Suppressor macrophage treated with lipopolysaccharide for 1 hour (primary cell): ENCODE measurements around the gene SNED1.
A peak's percentile ranks its signal among the peaks of the same experiment; 100 is the strongest.
"Not testable (repeated sequence)": the region's sequence is repeated elsewhere in the genome, so short reads cannot be mapped to it uniquely, and the experiment has no call there.

Experiments
- DNase-seq, 3 donors: peaks; one replicate each; pipeline ENCODE4 v3.0.0-alpha.2; 2020 to 2022

Gene SNED1

GRCh38 chr2:241091201-241091600, 92.8 kb downstream of the SNED1 start:
- no peak for DNase-seq

DNA sequence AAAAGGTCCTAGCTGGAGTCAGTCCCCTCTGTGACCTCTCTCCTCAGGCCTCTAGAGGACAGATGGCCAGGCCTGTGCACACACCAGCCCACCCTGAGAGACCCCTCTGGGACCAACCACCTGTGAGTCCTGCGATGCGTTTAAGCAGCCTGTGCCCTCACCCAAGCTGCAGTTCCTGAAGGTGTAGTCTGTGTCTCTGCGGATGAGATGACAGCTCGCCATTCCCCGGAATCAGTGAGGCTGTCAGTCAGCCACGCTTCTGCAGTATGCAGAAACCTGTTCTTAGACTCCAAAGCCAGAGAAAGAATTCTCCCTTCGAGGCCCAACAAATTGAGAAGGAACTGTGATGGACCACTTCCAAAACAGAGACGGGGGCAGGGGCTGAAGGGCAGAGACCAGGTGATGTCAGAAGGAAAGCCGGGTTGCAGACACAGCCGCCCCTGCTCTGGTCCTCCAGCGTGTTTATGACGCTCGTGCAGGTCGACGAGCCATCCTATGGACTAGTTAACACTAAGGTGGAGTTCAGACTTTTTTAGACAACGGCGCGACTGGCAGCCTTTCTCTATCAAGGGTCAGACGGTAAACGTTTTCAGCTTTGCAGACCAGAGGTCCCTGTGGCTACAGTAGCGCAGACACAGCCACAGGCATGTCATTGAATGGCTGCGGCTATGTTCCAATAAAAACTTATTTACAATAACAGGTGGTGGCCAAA, 93.5 kb downstream of the SNED1 start:
- no peak for DNase-seq

DNA sequence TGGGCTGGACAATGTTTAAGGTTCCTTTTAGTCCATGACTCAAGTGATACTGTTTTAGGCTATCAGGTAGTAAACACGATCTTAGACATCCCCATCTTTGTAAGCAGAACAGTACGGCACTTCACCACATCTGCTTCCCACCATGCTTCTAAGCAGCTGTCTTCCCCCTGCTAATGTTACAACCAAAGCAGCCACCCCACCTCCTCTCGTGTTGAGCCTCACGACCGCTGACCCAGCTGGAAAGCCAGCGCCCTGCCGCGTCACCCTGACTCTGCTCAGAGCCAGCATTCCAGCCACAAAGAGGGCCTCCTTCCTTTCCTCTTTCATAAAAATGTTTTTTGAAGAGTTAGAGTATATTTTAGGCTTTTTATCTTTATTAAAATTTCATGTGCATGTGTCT, 94.3 kb downstream of the SNED1 start:
- DNase-seq, result no peak

GRCh38 chr2:241093133-241093781, 94.8 kb downstream of the SNED1 start:
- not testable (repeated sequence) for DNase-seq

GRCh38 chr2:241094172-241094571, 95.8 kb downstream of the SNED1 start:
- no peak for DNase-seq

DNA sequence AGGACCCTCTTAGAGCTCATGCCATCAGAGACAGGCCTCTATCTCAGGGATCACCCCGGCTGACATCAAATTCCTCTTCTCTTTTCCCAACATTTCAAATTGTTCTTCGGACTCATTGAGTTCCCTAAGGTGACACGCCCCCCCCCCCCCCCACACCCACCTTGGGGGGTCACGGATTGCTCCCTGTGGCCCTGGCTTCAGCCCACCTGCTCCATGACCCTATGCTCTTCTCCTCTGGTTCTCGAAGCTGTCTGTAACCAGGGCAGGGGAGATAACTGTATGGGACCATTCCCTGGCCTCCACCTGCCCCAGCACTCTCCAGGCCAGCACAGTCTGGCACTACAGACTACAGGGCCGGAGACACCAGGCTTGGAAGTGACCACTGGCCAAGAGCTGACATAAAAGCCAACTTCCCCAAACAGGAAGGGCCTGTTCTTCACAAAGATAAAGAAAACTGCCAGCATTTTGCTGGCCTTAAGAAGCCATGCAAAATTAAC, 96.6 kb downstream of the SNED1 start:
- DNase-seq, result no peak

DNA sequence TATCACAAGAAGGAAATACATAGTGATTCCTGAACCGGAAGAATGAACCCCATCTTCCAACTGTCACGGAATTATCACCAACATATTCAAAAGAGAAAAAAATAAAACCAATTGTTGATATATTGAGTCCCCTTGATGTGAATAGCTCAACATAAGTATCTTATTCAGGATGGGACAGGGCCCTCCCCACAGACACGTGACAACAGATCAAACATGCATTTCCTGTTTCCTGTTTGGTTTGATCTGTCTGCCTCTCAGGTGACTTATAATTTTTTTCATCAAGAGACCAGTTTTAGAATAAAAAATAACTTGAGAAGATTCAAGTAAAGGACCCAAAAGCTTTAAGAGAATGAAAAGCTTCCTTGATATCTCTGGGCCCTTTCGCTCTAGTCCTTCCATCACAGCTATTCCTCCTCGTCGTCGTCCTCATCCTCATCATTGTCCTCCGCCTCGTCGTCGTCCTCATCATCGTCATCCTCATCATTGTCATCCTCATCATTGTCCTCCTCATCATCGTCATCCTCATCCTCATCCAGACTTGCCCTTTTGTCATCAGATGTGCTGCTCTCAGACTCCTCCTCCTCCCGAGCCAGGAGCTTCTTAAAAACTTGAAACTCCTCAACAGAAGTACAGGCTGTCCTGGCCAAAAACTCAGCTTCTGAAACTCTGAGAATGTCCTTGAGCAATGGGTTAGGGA, 97.3 kb downstream of the SNED1 start:
- no peak for DNase-seq

GRCh38 chr2:241096979-241097378, 98.6 kb downstream of the SNED1 start:
- no peak for DNase-seq

GRCh38 chr2:241099246-241099645, 100.8 kb downstream of the SNED1 start:
- no peak for DNase-seq

- peak; percentile 85 to 93 (median 88) for DNase-seq
Measured at GRCh38 chr2:241102239-241102803, 103.9 kb downstream of the SNED1 start, which contains the start of gene MTERF4. MTERF4 (minus strand) TSS chr2:241102287; CDS start chr2:241102273, 14 bp downstream.

DNA sequence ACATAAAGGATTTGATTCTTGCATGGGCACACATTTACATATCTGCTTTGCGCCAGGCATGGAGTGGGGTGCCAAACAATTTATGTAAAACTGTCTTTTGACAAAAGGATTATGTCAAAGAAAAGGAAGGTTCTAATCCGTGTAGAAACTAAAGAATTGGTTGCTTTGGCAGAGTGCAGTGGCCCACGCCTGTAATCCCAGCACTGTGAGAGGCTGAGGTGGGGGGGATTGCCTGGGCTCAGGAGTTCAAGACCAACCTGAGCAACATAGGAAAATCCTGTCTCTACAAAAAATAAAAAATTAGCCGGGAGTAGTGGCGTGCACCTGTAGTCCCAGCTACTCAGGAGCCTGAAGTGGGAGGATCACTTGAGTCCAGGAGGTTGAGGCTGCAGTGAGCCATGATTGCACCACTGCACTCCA, 104.8 kb downstream of the SNED1 start:
- DNase-seq, result no peak

GRCh38 chr2:241104611-241105010, 106.2 kb downstream of the SNED1 start:
- not testable (repeated sequence) for DNase-seq

DNA sequence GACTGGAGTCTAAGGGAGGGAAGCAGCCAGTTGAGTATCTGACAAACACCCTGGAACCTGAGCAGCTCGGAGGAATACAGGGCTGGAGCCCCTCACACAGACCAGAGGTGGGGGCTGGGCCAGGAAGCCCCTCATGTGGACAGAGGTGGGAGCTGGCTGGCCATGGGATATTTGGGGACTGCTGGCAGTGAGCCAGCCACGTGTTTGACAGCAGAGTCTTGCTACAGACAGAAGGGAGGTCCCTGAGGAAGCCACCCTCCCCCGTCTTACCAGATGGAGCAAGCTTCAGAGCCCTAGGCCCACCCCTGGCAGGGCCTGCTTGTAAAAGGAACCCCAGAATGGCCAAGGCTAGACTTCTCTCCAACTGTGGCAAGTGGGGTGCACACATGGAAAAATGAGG, 107.2 kb downstream of the SNED1 start:
- no peak for DNase-seq

- DNase-seq, result no peak
Measured at GRCh38 chr2:241107031-241107783, 108.8 kb downstream of the SNED1 start.

DNA sequence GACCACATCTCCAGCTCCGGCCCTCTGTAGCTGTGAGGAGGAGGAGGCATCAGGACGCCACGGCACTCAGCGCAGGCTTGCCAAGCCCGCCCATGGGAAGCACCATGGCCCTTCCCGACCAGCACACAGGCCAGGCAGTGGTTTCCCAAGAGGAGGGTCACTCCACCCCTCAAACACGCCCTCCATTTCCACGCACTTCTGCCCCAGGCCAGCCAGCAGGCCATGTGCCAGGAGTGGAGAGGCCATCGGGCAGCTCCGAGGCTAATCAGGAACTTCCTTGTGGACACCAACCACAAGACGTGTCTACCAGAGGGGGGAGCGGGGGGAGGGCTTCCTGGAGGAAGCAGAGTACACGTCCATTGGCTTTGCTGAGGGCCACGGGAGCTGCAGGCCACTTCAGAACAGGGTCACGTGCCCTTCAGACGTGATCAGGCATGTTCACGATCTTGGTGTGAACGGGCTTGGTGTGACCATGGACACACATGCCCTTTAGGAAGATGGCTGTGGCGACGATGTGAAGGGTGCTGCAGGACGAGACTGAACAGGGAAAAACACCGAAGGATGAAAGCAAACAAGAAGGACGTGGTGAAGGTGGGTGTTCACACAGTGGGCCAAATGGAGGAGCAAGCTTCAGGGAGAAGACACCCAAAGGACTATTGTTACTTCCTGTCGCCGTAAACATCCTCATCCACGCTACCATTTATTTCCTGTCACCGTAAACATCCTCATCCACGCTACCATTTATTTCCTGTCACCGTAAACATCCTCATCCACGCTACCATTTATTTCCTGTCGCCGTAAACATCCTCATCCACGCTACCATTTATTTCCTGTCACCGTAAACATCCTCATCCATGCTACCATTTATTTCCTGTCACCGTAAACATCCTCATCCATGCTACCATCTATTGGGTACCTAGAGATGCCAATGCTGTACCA, 110.1 kb downstream of the SNED1 start:
- no peak for DNase-seq

GRCh38 chr2:241109210-241110088, 111.0 kb downstream of the SNED1 start:
- DNase-seq, result no peak

- DNase-seq, result no peak
Measured at GRCh38 chr2:241110089-241110606, 111.7 kb downstream of the SNED1 start.

DNA sequence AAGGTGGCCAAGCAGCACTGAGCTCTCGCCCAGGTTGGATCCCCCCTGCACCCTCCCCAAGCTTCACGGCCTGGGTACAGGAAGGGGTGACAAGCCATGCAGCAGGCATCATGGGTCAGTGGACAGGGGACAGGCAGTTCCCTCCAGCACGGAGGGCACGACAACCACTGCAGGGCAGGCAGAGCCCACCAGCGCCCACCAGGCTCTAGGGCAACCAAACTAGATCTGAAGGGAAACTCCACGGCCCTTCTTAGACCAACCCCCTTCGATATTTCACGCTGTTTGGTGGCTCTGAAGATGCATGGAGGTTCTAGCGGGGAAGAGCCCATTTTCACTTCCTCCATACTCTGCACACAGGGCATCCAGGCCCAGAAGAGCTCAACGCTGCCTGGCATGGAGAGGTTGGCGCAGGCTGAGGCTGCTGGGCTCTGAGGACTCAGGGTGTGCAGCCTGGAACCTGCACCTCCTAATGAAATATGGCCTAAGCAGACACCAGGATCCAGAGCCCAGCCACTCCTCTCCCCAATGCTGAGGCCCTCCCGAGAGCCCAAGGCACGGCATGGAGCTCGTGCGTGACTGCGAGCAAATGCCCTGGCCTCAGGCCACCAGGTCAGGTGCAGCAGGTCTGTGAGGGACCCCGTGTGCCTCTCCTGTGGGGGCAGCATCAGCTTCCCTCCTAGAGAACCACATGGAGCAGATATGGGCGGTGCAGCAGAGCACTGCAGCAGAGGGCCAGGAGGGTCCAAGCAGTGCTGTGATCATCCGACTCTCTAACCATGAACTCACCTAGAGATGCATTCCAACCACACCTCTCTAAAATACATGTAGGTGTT, 112.4 kb downstream of the SNED1 start:
- DNase-seq, result no peak

- no peak for DNase-seq
Measured at GRCh38 chr2:241111440-241111805, 113.0 kb downstream of the SNED1 start.
